ENCODE measurements around the gene HOMER3.

HOMER3 gene

GRCh38 chr19:18901491-18901890 lies 39.5 kb downstream of the HOMER3 start:
- H3K27me3 ChIP-seq (ENCODE audit: low read depth, low read length): no peaks in the 10 kb centered on the region
- peaks cover 18% of the 10 kb centered on the region for H3K36me3 ChIP-seq (replicated peaks; ENCODE audit: low read depth, low read length)
- H3K79me2 ChIP-seq (ENCODE audit: low read length): no peaks in the 10 kb centered on the region
- no peaks in the 10 kb centered on the region; the same call in 1 of the 2 replicates for H4K20me1 ChIP-seq (ENCODE audit: insufficient read depth, low read length)
- TF ChIP-seq CTCF (IDR thresholded peaks at IDR 0.05; ENCODE audit: low read depth, low read length): no peak
- no peak for TF ChIP-seq EZH2phosphoT487 (IDR thresholded peaks at IDR 0.05; ENCODE audit: low read depth)
- H3K4me1 ChIP-seq (ENCODE audit: low read length): no peaks in the 10 kb centered on the region
- H3K9ac ChIP-seq (ENCODE audit: low read length): no peak overlapping the region
- H3K4me2 ChIP-seq (ENCODE audit: low read length): no peak overlapping the region
- H2AFZ ChIP-seq (ENCODE audit: low read depth, low read length): no peak overlapping the region
- H3K4me3 ChIP-seq (ENCODE audit: low read length): no peak overlapping the region
- H3K9me3 ChIP-seq (ENCODE audit: insufficient read depth, low read length): no peaks in the 10 kb centered on the region
- no peak overlapping the region for H3K27ac ChIP-seq (ENCODE audit: low read length)

GRCh38 chr19:18900700-18901481 lies 40.1 kb downstream of the HOMER3 start:
- H3K4me2 ChIP-seq (ENCODE audit: low read length): no peak overlapping the region
- TF ChIP-seq CTCF (IDR thresholded peaks at IDR 0.05; ENCODE audit: low read depth, low read length): no peak
- TF ChIP-seq EZH2phosphoT487 (IDR thresholded peaks at IDR 0.05; ENCODE audit: low read depth): no peak
- H3K27ac ChIP-seq (ENCODE audit: low read length): no peak overlapping the region
- H3K9me3 ChIP-seq (ENCODE audit: insufficient read depth, low read length): no peaks in the 10 kb centered on the region
- H4K20me1 ChIP-seq (ENCODE audit: insufficient read depth, low read length): no peaks in the 10 kb centered on the region; the same call in 1 of the 2 replicates
- no peak overlapping the region for H2AFZ ChIP-seq (ENCODE audit: low read depth, low read length)
- H3K36me3 ChIP-seq (replicated peaks; ENCODE audit: low read depth, low read length): peaks cover 18% of the 10 kb centered on the region
- no peaks in the 10 kb centered on the region for H3K4me1 ChIP-seq (ENCODE audit: low read length)
- no peaks in the 10 kb centered on the region for H3K27me3 ChIP-seq (ENCODE audit: low read depth, low read length)
- no peak overlapping the region for H3K9ac ChIP-seq (ENCODE audit: low read length)
- no peaks in the 10 kb centered on the region for H3K79me2 ChIP-seq (ENCODE audit: low read length)
- H3K4me3 ChIP-seq (ENCODE audit: low read length): no peak overlapping the region

GRCh38 chr19:18899624-18900560 lies 41.1 kb downstream of the HOMER3 start:
- H4K20me1 ChIP-seq (ENCODE audit: insufficient read depth, low read length): no peaks in the 10 kb centered on the region; the same call in 1 of the 2 replicates
- no peak for TF ChIP-seq CTCF (IDR thresholded peaks at IDR 0.05; ENCODE audit: low read depth, low read length)
- TF ChIP-seq EZH2phosphoT487 (IDR thresholded peaks at IDR 0.05; ENCODE audit: low read depth): no peak
- no peak overlapping the region for H3K9ac ChIP-seq (ENCODE audit: low read length)
- no peaks in the 10 kb centered on the region for H3K4me1 ChIP-seq (ENCODE audit: low read length)
- no peaks in the 10 kb centered on the region for H3K9me3 ChIP-seq (ENCODE audit: insufficient read depth, low read length)
- no peak overlapping the region for H3K4me3 ChIP-seq (ENCODE audit: low read length)
- H3K27me3 ChIP-seq (ENCODE audit: low read depth, low read length): no peaks in the 10 kb centered on the region
- no peak overlapping the region for H3K4me2 ChIP-seq (ENCODE audit: low read length)
- H3K36me3 ChIP-seq (replicated peaks; ENCODE audit: low read depth, low read length): peaks cover 18% of the 10 kb centered on the region
- H3K79me2 ChIP-seq (ENCODE audit: low read length): no peaks in the 10 kb centered on the region
- H3K27ac ChIP-seq (ENCODE audit: low read length): no peak overlapping the region
- H2AFZ ChIP-seq (ENCODE audit: low read depth, low read length): no peak overlapping the region

Data from OCI-LY3 (cell line).